ENCODE measurements around the gene CDHR2.
A peak's percentile ranks its signal among the peaks of the same experiment; 100 is the strongest.

The CDHR2 gene

DNA sequence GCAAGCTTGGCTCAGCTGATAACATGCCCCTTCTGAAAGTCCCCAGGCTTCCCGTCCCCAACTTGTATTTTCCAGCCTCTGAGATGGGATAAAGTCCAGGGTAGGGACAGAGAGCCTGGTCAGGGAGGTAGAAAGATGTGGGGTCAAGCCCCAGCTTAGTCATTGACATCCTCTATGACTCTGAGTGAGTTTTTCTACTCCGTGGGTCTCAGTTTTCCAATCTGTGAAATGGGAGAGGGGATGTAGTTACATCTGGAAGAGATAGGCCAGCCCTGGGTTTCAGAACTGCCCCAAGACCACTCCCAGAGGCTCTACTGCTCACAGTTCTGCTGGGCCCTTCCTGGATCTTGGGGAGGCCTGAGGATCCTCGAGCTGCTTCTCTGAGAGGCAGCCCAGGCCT lies 57.7 kb downstream of the CDHR2 start:
- TF ChIP-seq YY1 (IDR thresholded peaks at IDR 0.05; ENCODE audit: low read depth) (no peak), TCF12 (IDR thresholded peaks at IDR 0.05; ENCODE audit: low read depth) (no peak), TAF1 (IDR thresholded peaks at IDR 0.05; ENCODE audit: low read depth) (no peak), NFIC (IDR thresholded peaks at IDR 0.05) (no peak), TEAD4 (IDR thresholded peaks at IDR 0.05) (no peak), RAD21 (IDR thresholded peaks at IDR 0.05; ENCODE audit: low read depth) (no peak), FOXM1 (IDR thresholded peaks at IDR 0.05; ENCODE audit: borderline replicate concordance, low read depth) (no peak), CREB1 (IDR thresholded peaks at IDR 0.05; ENCODE audit: low read depth) (no peak), ZBTB7A (IDR thresholded peaks at IDR 0.05; ENCODE audit: low read depth) (no peak), USF1 (IDR thresholded peaks at IDR 0.05) (no peak), REST (IDR thresholded peaks at IDR 0.05; ENCODE audit: low read depth) (no peak), CEBPB (IDR thresholded peaks at IDR 0.05) (no peak), EGR1 (IDR thresholded peaks at IDR 0.05) (no peak), EP300 (IDR thresholded peaks at IDR 0.05; ENCODE audit: borderline replicate concordance) (no peak)
- TF ChIP-seq, protein P1, sequence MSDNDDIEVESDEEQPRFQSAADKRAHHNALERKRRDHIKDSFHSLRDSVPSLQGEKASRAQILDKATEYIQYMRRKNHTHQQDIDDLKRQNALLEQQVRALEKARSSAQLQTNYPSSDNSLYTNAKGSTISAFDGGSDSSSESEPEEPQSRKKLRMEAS (IDR thresholded peaks at IDR 0.05): no peak

DNA sequence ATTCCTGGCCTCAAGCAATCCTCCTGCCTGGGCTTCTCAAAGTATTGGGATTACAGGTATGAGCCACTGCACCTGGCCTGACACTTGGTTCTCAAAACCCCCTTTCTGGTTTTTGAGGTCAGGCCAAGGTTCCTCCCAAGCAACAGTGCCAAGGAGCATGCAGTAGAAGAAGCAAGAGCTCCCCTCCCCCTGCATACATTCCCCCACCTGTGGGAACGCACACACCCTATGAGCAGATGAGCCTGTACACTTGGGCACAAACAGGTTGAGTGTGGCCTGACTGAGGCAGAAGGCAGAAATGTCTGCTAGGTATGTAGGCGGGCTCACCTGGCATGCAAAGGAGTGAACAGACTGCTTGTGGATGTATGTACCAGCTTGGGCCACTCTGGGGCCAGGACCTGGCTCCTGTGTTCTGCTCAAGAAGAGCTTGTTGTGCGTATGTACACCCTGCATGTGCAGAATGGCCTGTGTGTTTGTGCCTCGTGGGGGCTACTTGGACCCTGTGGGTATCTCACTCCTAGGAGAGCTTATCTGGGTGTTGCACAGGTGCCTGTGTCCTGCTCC lies 59.1 kb downstream of the CDHR2 start:
- TF ChIP-seq CREB1 (IDR thresholded peaks at IDR 0.05; ENCODE audit: low read depth): no peak
- TF ChIP-seq RAD21 (IDR thresholded peaks at IDR 0.05; ENCODE audit: low read depth): no peak

- no peak for TF ChIP-seq TEAD4 (IDR thresholded peaks at IDR 0.05)
These were observed 60.0 kb downstream of the CDHR2 start for GRCh38 chr5:176608937-176609723.

DNA sequence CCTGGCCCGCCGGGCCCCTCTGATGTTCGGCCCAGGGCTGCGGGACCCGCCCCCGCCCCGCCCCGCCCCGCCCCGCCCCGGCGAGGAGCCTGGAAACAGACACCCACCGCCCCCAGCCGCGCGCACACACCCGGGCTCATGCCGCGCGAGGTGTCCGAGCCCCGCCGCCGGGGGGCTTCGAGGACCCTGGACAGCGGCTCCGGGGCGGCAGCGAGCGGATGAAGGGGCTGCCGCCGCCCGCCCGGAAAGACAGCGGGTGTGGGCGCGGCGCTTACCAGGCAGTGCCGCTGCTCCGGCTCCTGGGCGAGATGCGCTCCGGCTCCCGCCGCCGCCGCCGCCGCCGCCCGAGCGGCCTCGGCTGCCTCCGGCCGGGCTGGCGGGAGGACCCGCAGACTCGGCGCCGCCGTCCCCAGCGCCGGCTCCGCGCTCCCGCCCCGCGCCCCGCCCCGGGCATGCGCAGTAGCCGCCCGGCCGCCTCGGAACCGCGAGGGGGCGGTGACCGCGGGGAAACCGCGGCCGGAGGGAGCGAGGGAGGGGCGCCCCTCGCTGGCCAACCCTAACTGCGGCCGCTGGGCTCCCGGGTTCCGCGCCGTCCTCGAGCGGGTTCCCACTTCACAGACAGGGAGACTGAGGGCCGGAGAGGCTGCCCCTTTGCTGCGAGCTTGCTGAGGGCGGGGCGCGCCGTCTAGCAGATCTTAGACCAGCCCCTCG lies 60.7 kb downstream of the CDHR2 start, which contains the start of gene GPRIN1:
Gene GPRIN1, minus strand, starts transcription at position 433 of the 711 bp plus-strand sequence. CDS start 10,322 bp downstream, outside the sequence.
- TF ChIP-seq, protein P1 (IDR thresholded peaks at IDR 0.05): 0 out of 2 replicates have a peak, but pooled peaks have one; percentile 14
- TF ChIP-seq CEBPB (IDR thresholded peaks at IDR 0.05) (no peak), ZBTB7A (IDR thresholded peaks at IDR 0.05; ENCODE audit: low read depth) (peak; percentile 91), TCF12 (IDR thresholded peaks at IDR 0.05; ENCODE audit: low read depth) (no peak), CREB1 (IDR thresholded peaks at IDR 0.05; ENCODE audit: low read depth) (no peak), USF1 (IDR thresholded peaks at IDR 0.05) (0 out of 2 replicates have a peak, but pooled peaks have one; percentile 11), RAD21 (IDR thresholded peaks at IDR 0.05; ENCODE audit: low read depth) (no peak; the same call in 1 of the 2 replicates), NFIC (IDR thresholded peaks at IDR 0.05) (no peak), REST (IDR thresholded peaks at IDR 0.05; ENCODE audit: low read depth) (peak; percentile 81), EP300 (IDR thresholded peaks at IDR 0.05; ENCODE audit: borderline replicate concordance) (no peak)

DNA sequence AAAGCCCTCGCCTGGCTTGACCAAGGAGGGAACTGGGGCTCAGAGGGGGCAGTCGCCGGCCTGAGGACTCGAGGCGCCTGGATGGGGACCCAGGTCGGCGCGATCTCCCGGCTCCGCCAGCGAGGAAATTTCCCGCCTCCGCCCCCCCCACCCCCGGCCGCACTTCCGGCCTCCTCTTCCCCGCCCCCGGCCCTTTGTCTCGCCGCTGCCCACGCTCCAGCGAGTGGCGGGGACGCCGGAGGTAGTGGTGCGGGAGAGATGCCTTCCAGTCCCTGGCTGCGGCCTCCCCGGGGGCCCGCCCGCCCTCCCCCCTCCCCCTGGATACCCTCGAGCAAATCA lies 61.3 kb downstream of the CDHR2 start:
- TF ChIP-seq REST (IDR thresholded peaks at IDR 0.05; ENCODE audit: low read depth) (no peak), RAD21 (IDR thresholded peaks at IDR 0.05; ENCODE audit: low read depth) (no peak), CREB1 (IDR thresholded peaks at IDR 0.05; ENCODE audit: low read depth) (no peak), ZBTB7A (IDR thresholded peaks at IDR 0.05; ENCODE audit: low read depth) (no peak), TCF12 (IDR thresholded peaks at IDR 0.05; ENCODE audit: low read depth) (no peak), TAF1 (IDR thresholded peaks at IDR 0.05; ENCODE audit: low read depth) (no peak), FOXM1 (IDR thresholded peaks at IDR 0.05; ENCODE audit: borderline replicate concordance, low read depth) (no peak), CEBPB (IDR thresholded peaks at IDR 0.05) (no peak), EP300 (IDR thresholded peaks at IDR 0.05; ENCODE audit: borderline replicate concordance) (no peak), USF1 (IDR thresholded peaks at IDR 0.05) (no peak), NFIC (IDR thresholded peaks at IDR 0.05) (no peak), EGR1 (IDR thresholded peaks at IDR 0.05) (no peak; the same call in 1 of the 2 replicates), YY1 (IDR thresholded peaks at IDR 0.05; ENCODE audit: low read depth) (no peak), TEAD4 (IDR thresholded peaks at IDR 0.05) (no peak)
- TF ChIP-seq, protein P1 (IDR thresholded peaks at IDR 0.05): no peak
